Keratinocyte (primary cell): ENCODE results near the gene CISTR. TPM values are rescaled to one million over a fixed set of nuclear protein-coding genes. Genes with fewer than 3 reads are reported as not detected.
A peak's percentile ranks its signal among the peaks of the same experiment; 100 is the strongest.

Source experiments
- DNase-seq: peaks from one replicate; pipeline ENCODE4 v3.0.0-alpha.2; 2011; ENCODE audit warnings: low read depth, missing footprints, low spot score
- FAIRE-seq: peaks from 2 replicates; lab custom pipeline; 2011; peaks lifted over from hg19 to GRCh38; lab: Jason Lieb, UNC
- H2AFZ ChIP-seq: 2 replicates; pipeline ENCODE4 v1.6.0; 2012; ENCODE audit warnings: low read length, control low read depth, inconsistent platforms; ENCODE audit not compliant: control insufficient read depth
- H3K27ac ChIP-seq: 2 replicates; pipeline ENCODE4 v1.5.1; 2011; ENCODE audit warnings: low read length; ENCODE audit not compliant: control insufficient read depth, insufficient read depth
- H3K27me3 ChIP-seq: 3 replicates; pipeline ENCODE4 v1.6.0; 2011; ENCODE audit warnings: low read length; ENCODE audit not compliant: control insufficient read depth, insufficient read depth; ENCODE audit errors: extremely low read depth
- H3K36me3 ChIP-seq, 2 experiments: 2 replicates in 1 of 2; 3 replicates in 1 of 2; pipeline ENCODE4 v1.5.1; 2011; ENCODE audit warnings: low read length in 2 of 2, mild to moderate bottlenecking in 1 of 2; ENCODE audit not compliant: control insufficient read depth in 2 of 2, insufficient read depth in 2 of 2; ENCODE audit errors: extremely low read depth in 1 of 2
- H3K4me1 ChIP-seq: 3 replicates; pipeline ENCODE4 v1.5.1; 2011; ENCODE audit warnings: low read length; ENCODE audit not compliant: control insufficient read depth, insufficient read depth; ENCODE audit errors: extremely low read depth
- H3K4me2 ChIP-seq: 3 replicates; pipeline ENCODE4 v1.6.0; 2011; ENCODE audit warnings: low read depth, low read length; ENCODE audit not compliant: control insufficient read depth, insufficient read depth; ENCODE audit errors: extremely low read depth
- H3K4me3 ChIP-seq, 3 experiments: fragments of 200-600 bp in 1 of 3; sonication (generic) in 1 of 3; 2 replicates in 2 of 3; 3 replicates in 1 of 3; pipeline ENCODE4 v1.5.1; 2011 to 2016; ENCODE audit warnings: low read length in 3 of 3, mild to moderate bottlenecking in 3 of 3, control low read depth in 2 of 3, inconsistent platforms in 1 of 3, low read depth in 1 of 3, mixed read lengths in 1 of 3, mixed run types in 1 of 3, moderate library complexity in 1 of 3; ENCODE audit not compliant: control insufficient read depth in 2 of 3, insufficient read depth in 2 of 3; ENCODE audit errors: extremely low read depth in 1 of 3
- H3K79me2 ChIP-seq: 2 replicates; pipeline ENCODE4 v1.6.0; 2012; ENCODE audit warnings: low read length; ENCODE audit not compliant: control insufficient read depth, insufficient read depth
- H3K9ac ChIP-seq: 3 replicates; pipeline ENCODE4 v1.6.0; 2011; ENCODE audit warnings: low read length; ENCODE audit not compliant: control insufficient read depth, insufficient read depth; ENCODE audit errors: extremely low read depth
- H3K9me1 ChIP-seq: 3 replicates; pipeline ENCODE4 v1.6.0; 2011; ENCODE audit warnings: low read length; ENCODE audit not compliant: control insufficient read depth, insufficient read depth; ENCODE audit errors: extremely low read depth
- H3K9me3 ChIP-seq: 2 replicates; pipeline ENCODE4 v1.5.1; 2012; ENCODE audit warnings: low read depth, low read length; ENCODE audit not compliant: control insufficient read depth
- H4K20me1 ChIP-seq: 3 replicates; pipeline ENCODE4 v1.6.0; 2011; ENCODE audit warnings: low read length; ENCODE audit not compliant: control insufficient read depth, insufficient read depth; ENCODE audit errors: extremely low read depth
- EZH2 ChIP-seq: IDR thresholded peaks from one replicate; pipeline ENCODE4 v1.6.1; 2012; ENCODE audit warnings: inconsistent platforms, mild to moderate bottlenecking, low read length, moderate library complexity
- dilution Hi-C: fragments of 300-500 bp; cut with MboI; formaldehyde crosslinking; loops from one replicate; pipeline ENCODE4 v1.7.0; 2020; ENCODE audit warnings: low sequenced_read_pairs; ENCODE audit not compliant: extremely low pct_ligation_motif_present
- polyA plus RNA-seq, 5 experiments: library from polyadenylated mRNA; depleted of rRNA in 3 of 5; stranded (reverse) in 3 of 5; stranded (forward) in 1 of 5; unstranded in 1 of 5; fragments of >200 nt; gene quantifications; 1 replicate in 1 of 5; 2 replicates in 3 of 5; 3 replicates in 1 of 5; pipeline versions ENCODE4 v1.2.1 to v1.2.3, GENCODE V29; 2011 to 2012; ENCODE audit warnings: missing spikeins in 2 of 5, low read depth in 1 of 5, low replicate concordance in 1 of 5
- TF ChIP-seq, protein P1 (sequence below), 3 experiments: IDR thresholded peaks in 1 of 3; conservative IDR thresholded peaks in 1 of 3; optimal IDR thresholded peaks in 1 of 3; 2 replicates in 2 of 3; 3 replicates in 1 of 3; pipeline versions ENCODE3 to v1.5.1; 2011; ENCODE audit warnings: low read length in 3 of 3, mild to moderate bottlenecking in 3 of 3, moderate library complexity in 2 of 3, control low read depth in 1 of 3, inconsistent platforms in 1 of 3; ENCODE audit not compliant: insufficient read depth in 2 of 3; ENCODE audit errors: extremely low read depth in 1 of 3

CISTR gene
- polyA plus RNA-seq, 1 donor (not counting 4 experiments of a cell fraction or from before 2014, with no cell fraction given), result not detected

DNA sequence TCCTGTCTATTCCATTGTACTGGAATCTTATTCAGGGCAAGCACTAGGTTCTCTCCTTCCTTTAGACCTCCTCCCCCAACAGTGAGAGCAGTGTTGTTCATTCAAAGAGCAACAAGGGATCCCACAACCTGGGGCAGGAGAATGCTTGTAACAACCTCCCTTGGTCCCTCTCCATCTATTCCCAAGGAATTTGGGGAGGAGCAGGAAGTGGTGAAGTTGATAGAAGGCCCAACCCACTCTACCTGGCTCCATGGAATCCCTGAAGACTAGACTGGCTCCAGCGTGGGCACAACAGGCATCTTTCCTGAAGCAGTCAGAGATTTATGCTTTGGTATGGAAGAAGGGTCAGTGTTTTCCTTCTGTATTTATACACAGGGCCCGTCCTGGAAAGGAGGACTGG lies 33.4 kb upstream of the CISTR start:
- H2AFZ ChIP-seq, result peak overlapping the region; percentile 81
- no peak overlapping the region for H3K27ac ChIP-seq
- H3K4me2 ChIP-seq, result peak overlapping the region; percentile 12
- no peak overlapping the region for H3K9ac ChIP-seq
- TF ChIP-seq EZH2, result no peak
- TF ChIP-seq, protein P1, sequence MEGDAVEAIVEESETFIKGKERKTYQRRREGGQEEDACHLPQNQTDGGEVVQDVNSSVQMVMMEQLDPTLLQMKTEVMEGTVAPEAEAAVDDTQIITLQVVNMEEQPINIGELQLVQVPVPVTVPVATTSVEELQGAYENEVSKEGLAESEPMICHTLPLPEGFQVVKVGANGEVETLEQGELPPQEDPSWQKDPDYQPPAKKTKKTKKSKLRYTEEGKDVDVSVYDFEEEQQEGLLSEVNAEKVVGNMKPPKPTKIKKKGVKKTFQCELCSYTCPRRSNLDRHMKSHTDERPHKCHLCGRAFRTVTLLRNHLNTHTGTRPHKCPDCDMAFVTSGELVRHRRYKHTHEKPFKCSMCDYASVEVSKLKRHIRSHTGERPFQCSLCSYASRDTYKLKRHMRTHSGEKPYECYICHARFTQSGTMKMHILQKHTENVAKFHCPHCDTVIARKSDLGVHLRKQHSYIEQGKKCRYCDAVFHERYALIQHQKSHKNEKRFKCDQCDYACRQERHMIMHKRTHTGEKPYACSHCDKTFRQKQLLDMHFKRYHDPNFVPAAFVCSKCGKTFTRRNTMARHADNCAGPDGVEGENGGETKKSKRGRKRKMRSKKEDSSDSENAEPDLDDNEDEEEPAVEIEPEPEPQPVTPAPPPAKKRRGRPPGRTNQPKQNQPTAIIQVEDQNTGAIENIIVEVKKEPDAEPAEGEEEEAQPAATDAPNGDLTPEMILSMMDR (optimal IDR thresholded peaks at IDR 0.05 in 1 of 3, IDR thresholded peaks at IDR 0.05 in 1 of 3, conservative IDR thresholded peaks at IDR 0.05 in 1 of 3; ENCODE audit: extremely low read depth in 1 of 3, insufficient read depth in 2 of 3, low read length in 3 of 3), result no peak
- dilution Hi-C loops, result no loop called here
- H3K4me3 ChIP-seq, result no peak overlapping the region
- H3K9me3 ChIP-seq, result no peaks in the 10 kb centered on the region
- FAIRE-seq (peak; percentile 72), DNase-seq (no peak)
- H3K27me3 ChIP-seq, result no peaks in the 10 kb centered on the region
- no peaks in the 10 kb centered on the region for H3K36me3 ChIP-seq
- peaks cover 14% of the 10 kb centered on the region for H3K4me1 ChIP-seq
- no peaks in the 10 kb centered on the region for H3K79me2 ChIP-seq
- no peaks in the 10 kb centered on the region for H3K9me1 ChIP-seq
- no peaks in the 10 kb centered on the region for H4K20me1 ChIP-seq

- peak overlapping the region; percentile 22 for H3K4me2 ChIP-seq
- H3K27me3 ChIP-seq, result no peaks in the 10 kb centered on the region
- TF ChIP-seq EZH2, result no peak
- TF ChIP-seq, protein P1 (optimal IDR thresholded peaks at IDR 0.05 in 1 of 3, IDR thresholded peaks at IDR 0.05 in 1 of 3, conservative IDR thresholded peaks at IDR 0.05 in 1 of 3; ENCODE audit: extremely low read depth in 1 of 3, insufficient read depth in 2 of 3, low read length in 3 of 3), result no peak
- H2AFZ ChIP-seq, result peak overlapping the region; percentile 45
- H3K36me3 ChIP-seq, result no peaks in the 10 kb centered on the region
- H3K27ac ChIP-seq, result no peak overlapping the region
- DNase-seq (no peak), FAIRE-seq (no peak)
- H3K9ac ChIP-seq, result no peak overlapping the region
- H4K20me1 ChIP-seq, result no peaks in the 10 kb centered on the region
- H3K79me2 ChIP-seq, result no peaks in the 10 kb centered on the region
- H3K9me3 ChIP-seq, result no peaks in the 10 kb centered on the region
- dilution Hi-C loops, result no loop called here
- no peak overlapping the region for H3K4me3 ChIP-seq
- H3K9me1 ChIP-seq, result no peaks in the 10 kb centered on the region
- H3K4me1 ChIP-seq, result peaks cover 14% of the 10 kb centered on the region
Measured at GRCh38 chr12:53782093-53782703, 30.4 kb upstream of the CISTR start.
